T-helper 2 cell (primary cell): Measurements from ENCODE around the gene EFNA5.
"Not testable (repeated sequence)": the region's sequence is repeated elsewhere in the genome, so short reads cannot be mapped to it uniquely, and the experiment has no call there.

Source experiments
- DNase-seq, 5 experiments: peaks; one replicate each; pipeline versions ENCODE4 v3.0.0 to v3.0.0-alpha.2; 2012 to 2022

The EFNA5 gene

GRCh38 chr5:107477492-107477891, 193.2 kb downstream of the EFNA5 start:
- DNase-seq: no peak

- DNase-seq: peak in 2 of 5 experiments; percentile 65 to 88
These were observed 194.0 kb downstream of the EFNA5 start for GRCh38 chr5:107476783-107477182.

GRCh38 chr5:107474716-107475489, 195.8 kb downstream of the EFNA5 start:
- peak in 2 of 5 experiments; percentile 12 to 34 for DNase-seq

- DNase-seq: no peak
These were observed 196.4 kb downstream of the EFNA5 start for GRCh38 chr5:107474361-107474715.

GRCh38 chr5:107472620-107473064, 198.1 kb downstream of the EFNA5 start:
- no peak for DNase-seq

- DNase-seq: no peak
These were observed 200.5 kb downstream of the EFNA5 start for GRCh38 chr5:107470295-107470582.

- DNase-seq: peak in 1 of 5 experiments; percentile 34
These were observed 201.0 kb downstream of the EFNA5 start for GRCh38 chr5:107469485-107470294.

- no peak for DNase-seq
These were observed 201.7 kb downstream of the EFNA5 start for GRCh38 chr5:107469064-107469463.

GRCh38 chr5:107468276-107468675, 202.5 kb downstream of the EFNA5 start:
- DNase-seq: no peak

GRCh38 chr5:107467137-107467932, 203.4 kb downstream of the EFNA5 start:
- DNase-seq: no peak

GRCh38 chr5:107466233-107466769, 204.4 kb downstream of the EFNA5 start:
- DNase-seq: no peak

- no peak for DNase-seq
These were observed 205.9 kb downstream of the EFNA5 start for GRCh38 chr5:107464876-107465275.

GRCh38 chr5:107464416-107464815, 206.3 kb downstream of the EFNA5 start:
- no peak for DNase-seq

- DNase-seq: no peak
These were observed 207.0 kb downstream of the EFNA5 start for GRCh38 chr5:107463731-107464130.

- DNase-seq: no peak
These were observed 209.0 kb downstream of the EFNA5 start for GRCh38 chr5:107461770-107462169.

- no peak for DNase-seq
These were observed 209.9 kb downstream of the EFNA5 start for GRCh38 chr5:107460789-107461188.

- no peak for DNase-seq
These were observed 211.1 kb downstream of the EFNA5 start for GRCh38 chr5:107459605-107460004.

GRCh38 chr5:107458322-107458721, 212.4 kb downstream of the EFNA5 start:
- DNase-seq: no peak

GRCh38 chr5:107457881-107458280, 212.9 kb downstream of the EFNA5 start:
- no peak for DNase-seq

- no peak for DNase-seq
These were observed 213.6 kb downstream of the EFNA5 start for GRCh38 chr5:107457138-107457537.

- no peak for DNase-seq
These were observed 214.4 kb downstream of the EFNA5 start for GRCh38 chr5:107456281-107456715.

- no peak for DNase-seq
These were observed 215.6 kb downstream of the EFNA5 start for GRCh38 chr5:107455111-107455544.

GRCh38 chr5:107451827-107452226, 218.9 kb downstream of the EFNA5 start:
- not testable (repeated sequence) for DNase-seq
